Uterus (tissue), 2 donors: ENCODE measurements around the gene ALPI.

Experiments
- CTCF ChIP-seq, 4 experiments: fragments of 200-600 bp in 2 of 4; fragments of 450-650 bp in 2 of 4; sonication (generic) in 2 of 4; IDR thresholded peaks; one replicate each; pipeline ENCODE4 v1.5.1; 2016 to 2019; ENCODE audit warnings: antibody characterized with exemption in 4 of 4, mild to moderate bottlenecking in 2 of 4, moderate library complexity in 1 of 4
- POLR2A ChIP-seq, 2 donors: fragments of 450-650 bp; IDR thresholded peaks; one replicate each; pipeline ENCODE4 v1.6.1; 2016; ENCODE audit warnings: antibody characterized with exemption in 2 of 2, mild to moderate bottlenecking in 1 of 2, moderate library complexity in 1 of 2

GRCh38 chr2:232495292-232495691 lies 39.3 kb downstream of the ALPI start:
- TF ChIP-seq POLR2A (IDR thresholded peaks at IDR 0.05) (no peak), CTCF (IDR thresholded peaks at IDR 0.05) (no peak)
